HG02870 (cell line): Measurements from ENCODE around the gene MRPL17.

Source experiments
- ATAC-seq: cut with Tn5 transposase; IDR thresholded peaks from one replicate; pipeline ENCODE4 v1.9.1; 2021; ENCODE audit warnings: mild to moderate bottlenecking, moderate library complexity; ENCODE audit not compliant: unreplicated experiment

Gene MRPL17

GRCh38 chr11:6655020-6655789 lies 27.9 kb downstream of the MRPL17 start:
- ATAC-seq: no peak

- no peak for ATAC-seq
These were observed 28.7 kb downstream of the MRPL17 start for GRCh38 chr11:6654281-6655019.

DNA sequence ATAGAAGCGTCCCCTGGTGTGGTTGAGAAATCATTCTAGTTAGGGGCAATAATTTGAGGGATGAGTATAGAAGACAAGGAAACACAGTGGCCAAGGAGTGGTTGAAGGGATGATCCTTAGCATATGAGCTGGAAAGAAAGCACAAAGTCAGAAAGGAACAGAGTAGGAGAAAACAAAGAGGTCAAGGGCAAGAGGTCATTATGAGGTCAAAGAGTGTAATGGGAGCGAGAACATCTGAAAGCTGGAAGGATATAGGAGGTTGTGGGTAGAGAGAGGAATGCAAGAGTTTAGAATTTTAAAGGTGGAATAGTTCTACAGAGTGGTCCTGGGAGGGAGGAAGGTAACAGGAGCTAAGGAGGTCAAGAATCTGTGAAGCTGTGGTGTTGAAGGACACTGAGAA lies 29.5 kb downstream of the MRPL17 start:
- no peak for ATAC-seq

GRCh38 chr11:6653097-6653496 lies 30.0 kb downstream of the MRPL17 start:
- no peak for ATAC-seq

GRCh38 chr11:6652182-6652581 lies 31.0 kb downstream of the MRPL17 start:
- no peak for ATAC-seq

- ATAC-seq: no peak
These were observed 32.2 kb downstream of the MRPL17 start for GRCh38 chr11:6650980-6651379.

- ATAC-seq: no peak
These were observed 33.0 kb downstream of the MRPL17 start for GRCh38 chr11:6650104-6650503.

GRCh38 chr11:6648501-6648900 lies 34.6 kb downstream of the MRPL17 start:
- ATAC-seq: no peak

DNA sequence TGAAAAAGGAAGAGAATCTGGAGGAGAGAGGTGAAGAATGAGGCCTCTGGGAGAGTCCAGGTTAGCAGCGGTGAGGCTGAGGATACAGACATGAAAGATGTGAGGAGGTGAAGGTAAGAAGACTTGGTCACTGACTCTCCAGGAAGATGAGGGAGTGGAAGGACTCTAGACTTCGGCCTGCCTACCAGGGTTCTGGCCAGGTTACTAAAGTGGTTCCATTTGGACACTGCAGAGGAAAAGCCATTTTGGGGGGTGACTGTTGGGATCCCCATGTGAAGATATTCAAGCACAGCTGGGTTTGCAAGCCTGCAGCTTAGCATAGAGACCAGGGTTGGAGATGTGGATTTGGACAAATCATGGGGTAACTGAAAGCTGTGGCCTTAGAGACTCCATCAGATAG lies 35.3 kb downstream of the MRPL17 start:
- ATAC-seq: no peak

- peak; percentile 95 for ATAC-seq
These were observed 36.0 kb downstream of the MRPL17 start for GRCh38 chr11:6646918-6647679.

DNA sequence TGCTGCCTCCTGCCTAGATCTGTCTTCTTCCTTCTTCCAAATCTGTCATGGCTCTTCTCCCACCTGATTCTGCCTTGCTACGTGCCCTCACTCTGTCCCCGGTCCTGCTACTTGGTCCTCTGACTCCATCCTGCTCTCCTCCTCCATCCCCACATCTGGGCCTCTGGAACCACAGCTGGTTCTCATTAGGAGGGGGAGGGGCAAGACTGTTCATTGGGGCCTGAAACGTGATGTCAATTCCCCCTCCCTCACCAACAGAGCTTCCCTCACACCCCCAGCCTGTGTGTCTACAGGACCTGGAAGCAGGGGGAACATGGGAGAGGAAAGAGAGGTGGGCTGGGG lies 36.6 kb downstream of the MRPL17 start:
- no peak for ATAC-seq

DNA sequence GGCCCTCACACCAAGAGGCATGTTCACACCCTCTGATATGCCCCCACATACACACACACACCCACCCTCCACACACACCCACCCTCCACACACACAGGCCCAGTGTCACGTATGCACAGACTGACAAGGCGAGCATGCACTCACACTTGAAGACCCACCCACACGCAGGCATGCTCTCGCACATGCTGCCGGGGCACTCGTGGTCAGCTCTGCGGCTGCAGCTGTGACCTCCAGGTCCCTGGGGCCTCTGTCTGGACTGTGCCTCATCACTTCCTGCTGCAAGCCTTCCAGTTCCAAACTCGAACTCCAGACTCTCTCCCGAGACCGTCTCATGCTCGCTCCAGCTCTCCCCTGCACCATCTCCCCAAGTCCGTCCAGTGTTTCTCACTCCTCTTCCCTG lies 37.1 kb downstream of the MRPL17 start:
- no peak for ATAC-seq

DNA sequence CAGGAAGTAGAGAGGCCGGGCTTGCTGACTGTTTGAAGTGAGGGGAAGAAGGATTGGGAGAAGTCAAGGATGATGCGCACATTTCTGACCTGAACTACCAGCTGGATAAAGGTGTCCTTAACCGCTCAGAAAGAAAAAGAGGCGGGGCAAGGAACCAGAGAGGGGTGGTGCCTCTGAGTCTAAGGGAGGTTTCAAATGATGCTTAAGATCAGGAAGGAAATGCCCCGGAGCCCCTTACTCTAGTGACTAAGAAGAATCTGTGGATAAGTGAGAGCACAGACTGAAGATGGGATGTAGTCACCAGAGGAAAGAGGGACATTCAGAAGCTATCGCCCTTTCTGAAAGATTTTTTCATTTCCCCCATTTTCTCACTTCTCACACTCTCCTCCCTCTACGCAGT lies 40.2 kb downstream of the MRPL17 start:
- no peak for ATAC-seq

GRCh38 chr11:6640985-6641701 lies 42.0 kb downstream of the MRPL17 start:
- no peak for ATAC-seq

DNA sequence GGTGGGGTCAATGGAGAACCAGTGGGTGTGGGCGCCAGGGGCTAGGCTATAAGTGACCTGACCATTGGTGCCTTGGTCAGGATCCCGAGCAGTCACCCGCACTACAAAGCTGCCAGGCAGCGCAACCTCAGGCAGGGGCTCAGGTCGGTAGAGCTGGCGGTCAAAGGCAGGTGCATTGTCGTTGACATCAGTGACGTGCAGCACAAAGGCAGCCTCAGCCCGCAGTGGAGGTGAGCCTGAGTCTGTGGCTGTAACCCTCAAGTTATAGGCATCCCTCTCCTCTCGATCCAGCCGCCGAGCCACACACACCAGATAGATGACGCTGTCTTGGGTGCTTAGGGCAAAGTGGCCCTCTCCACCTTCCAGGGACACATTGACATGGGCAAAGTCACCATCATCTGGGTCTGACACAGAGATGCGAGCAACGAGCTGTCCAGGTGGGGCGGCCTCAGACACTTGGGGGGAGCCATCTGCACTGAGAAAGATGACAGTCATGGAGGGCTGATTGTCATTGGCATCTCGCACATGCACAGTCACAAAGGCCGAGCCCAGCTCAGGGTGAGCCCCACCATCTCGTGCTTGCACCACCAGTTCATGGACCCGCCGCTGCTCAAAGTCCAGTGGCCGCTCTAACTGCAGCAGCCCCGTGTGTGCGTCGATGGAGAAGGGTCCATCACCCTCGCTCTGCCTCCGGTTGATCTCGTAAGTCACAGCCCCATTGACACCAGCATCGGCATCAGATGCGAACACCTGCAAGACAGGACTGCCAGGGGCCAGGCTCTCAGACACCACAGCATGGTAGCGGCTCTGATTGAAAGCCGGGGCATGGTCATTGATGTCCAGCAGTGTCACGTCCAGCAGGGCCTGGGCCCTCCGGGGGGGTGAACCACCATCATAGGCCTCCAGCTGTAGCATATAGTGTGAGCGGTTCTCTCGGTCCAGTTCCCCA lies 42.8 kb downstream of the MRPL17 start:
- ATAC-seq: no peak

- ATAC-seq: no peak
These were observed 44.7 kb downstream of the MRPL17 start for GRCh38 chr11:6638429-6638828.

- ATAC-seq: no peak
These were observed 45.3 kb downstream of the MRPL17 start for GRCh38 chr11:6637871-6638270.

DNA sequence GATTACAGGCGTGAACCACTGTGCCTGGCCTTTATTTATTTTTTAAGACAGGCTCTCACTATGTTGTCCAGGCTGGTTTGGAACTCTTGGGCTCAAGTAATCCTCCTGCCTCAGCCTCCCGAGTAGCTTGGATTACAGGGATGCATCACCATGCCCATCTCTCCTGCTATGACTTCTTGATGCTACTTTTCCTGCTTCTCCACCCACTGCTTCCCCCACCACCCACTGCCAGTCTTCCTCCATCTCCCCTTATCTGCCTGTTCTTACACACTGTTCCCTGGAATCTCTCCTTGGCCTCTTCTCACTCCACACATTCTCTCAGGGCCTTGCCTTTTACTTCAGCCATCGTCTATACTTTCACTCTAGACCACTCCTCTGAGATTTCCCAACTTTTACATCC lies 46.7 kb downstream of the MRPL17 start:
- no peak for ATAC-seq

DNA sequence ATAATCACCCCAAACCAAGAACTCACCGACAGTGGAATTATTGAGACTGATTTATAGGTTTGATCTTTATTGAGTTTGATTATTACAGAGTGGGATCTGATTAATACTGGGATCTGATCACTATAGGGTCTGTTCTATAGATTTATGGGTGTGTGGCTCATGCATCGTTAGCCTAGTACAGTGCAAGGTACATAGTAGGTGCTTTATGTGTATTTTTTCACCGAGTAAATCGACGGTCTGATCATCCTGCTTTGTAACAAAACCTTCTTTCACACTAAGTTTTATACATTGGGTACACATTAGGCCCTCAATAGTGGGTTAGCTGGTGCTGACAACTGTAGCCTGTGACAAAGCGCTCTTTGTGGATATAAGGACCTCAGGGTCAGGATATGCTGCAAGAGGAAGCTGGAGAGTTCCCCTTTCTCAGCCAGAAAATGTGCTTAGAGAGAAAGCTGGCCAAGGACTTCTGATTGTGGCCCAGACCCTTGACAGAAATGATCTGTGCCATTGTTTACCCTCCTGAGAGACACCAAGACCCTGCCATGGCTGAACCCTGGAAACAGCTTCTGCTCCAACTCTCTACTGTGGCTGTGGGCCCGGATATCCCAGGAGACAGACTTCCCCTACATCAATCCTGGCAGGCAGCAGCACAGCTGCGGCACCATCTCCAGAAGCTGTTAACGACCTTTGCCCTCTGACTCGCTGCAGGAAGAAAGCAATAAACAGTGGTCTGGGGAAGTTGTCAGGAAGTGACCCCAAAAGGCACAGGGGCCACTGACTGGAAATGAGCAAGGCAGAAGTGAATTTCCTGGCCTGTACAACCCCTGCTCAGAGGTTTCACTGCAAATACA lies 47.8 kb downstream of the MRPL17 start:
- no peak for ATAC-seq
